HepG2 (cell line): Measurements from ENCODE around the gene STRN3. TPM values are rescaled to one million over a fixed set of nuclear protein-coding genes. Genes with fewer than 3 reads are reported as not detected.

ENCODE experiments used
- GMEB1 ChIP-seq: sonication (generic); formaldehyde crosslinking; IDR thresholded peaks from 2 replicates; pipeline ENCODE4 v1.5.1; 2020; ENCODE audit warnings: missing genetic modification reagents, mild to moderate bottlenecking, borderline replicate concordance
- ISX ChIP-seq: sonication (generic); formaldehyde crosslinking; conservative IDR thresholded peaks from 2 replicates; pipeline ENCODE4 v1.5.0; 2020; ENCODE audit warnings: missing genetic modification reagents
- KDM5B ChIP-seq: sonication (generic); formaldehyde crosslinking; IDR thresholded peaks from 2 replicates; pipeline ENCODE4 v1.4.0; 2020; ENCODE audit warnings: missing genetic modification reagents, mild to moderate bottlenecking, borderline replicate concordance
- MAFK ChIP-seq, 2 experiments: IDR thresholded peaks in 1 of 2; conservative IDR thresholded peaks in 1 of 2; 2 replicates each; pipeline ENCODE4 v1.6.1; 2011; ENCODE audit warnings: improper control_type of control experiment in 2 of 2, low read length in 2 of 2
- MLX ChIP-seq: IDR thresholded peaks from 2 replicates; pipeline ENCODE4 v1.6.1; 2016
- MTF1 ChIP-seq: sonication (generic); formaldehyde crosslinking; IDR thresholded peaks from 2 replicates; pipeline ENCODE4 v1.5.0; 2020; ENCODE audit warnings: missing genetic modification reagents
- NR0B2 ChIP-seq: sonication (generic); formaldehyde crosslinking; IDR thresholded peaks from 2 replicates; pipeline ENCODE4 v1.4.0; 2020; ENCODE audit warnings: mild to moderate bottlenecking, missing genetic modification reagents
- PREB ChIP-seq: sonication (generic); formaldehyde crosslinking; IDR thresholded peaks from 2 replicates; pipeline ENCODE4 v1.4.0; 2020; ENCODE audit warnings: missing genetic modification reagents
- PRMT3 ChIP-seq: sonication (generic); formaldehyde crosslinking; IDR thresholded peaks from 2 replicates; pipeline ENCODE4 v1.8.1; 2022; ENCODE audit warnings: low read depth, mild to moderate bottlenecking, moderate library complexity, missing genetic modification reagents, borderline replicate concordance
- PTBP1 ChIP-seq: fragments of 200-400 bp; formaldehyde crosslinking; IDR thresholded peaks from 2 replicates; pipeline ENCODE4 v1.6.1; 2018; ENCODE audit warnings: low read length, low read depth; ENCODE audit not compliant: poor library complexity, severe bottlenecking
- RCOR2 ChIP-seq: IDR thresholded peaks from 2 replicates; pipeline ENCODE4 v1.6.1; 2016; ENCODE audit warnings: missing biosample characterization, missing genetic modification reagents
- REXO4 ChIP-seq: sonication (generic); formaldehyde crosslinking; IDR thresholded peaks from 2 replicates; pipeline ENCODE4 v1.8.0; 2022; ENCODE audit warnings: missing genetic modification reagents, mild to moderate bottlenecking, borderline replicate concordance
- TMF1 ChIP-seq: sonication (generic); formaldehyde crosslinking; IDR thresholded peaks from 2 replicates; pipeline ENCODE4 v1.8.1; 2022; ENCODE audit warnings: low read depth, missing genetic modification reagents
- YEATS2 ChIP-seq: sonication (generic); formaldehyde crosslinking; IDR thresholded peaks from 2 replicates; pipeline ENCODE4 v1.4.0; 2020; ENCODE audit warnings: missing genetic modification reagents, borderline replicate concordance
- ZBED4 ChIP-seq: sonication (generic); formaldehyde crosslinking; IDR thresholded peaks from 2 replicates; pipeline ENCODE4 v1.4.0; 2020; ENCODE audit warnings: missing genetic modification reagents, borderline replicate concordance
- ZBTB38 ChIP-seq: sonication (generic); formaldehyde crosslinking; IDR thresholded peaks from 2 replicates; pipeline ENCODE4 v1.5.1; 2020; ENCODE audit warnings: mild to moderate bottlenecking, missing genetic modification reagents
- ZKSCAN1 ChIP-seq: fragments of 150-350 bp; IDR thresholded peaks from 2 replicates; pipeline ENCODE4 v1.6.1; 2014; ENCODE audit warnings: low read length
- ZNF205 ChIP-seq: IDR thresholded peaks from 2 replicates; pipeline ENCODE4 v1.6.1; 2018; ENCODE audit warnings: missing biosample characterization, missing genetic modification reagents
- ZNF567 ChIP-seq: sonication (generic); formaldehyde crosslinking; IDR thresholded peaks from 2 replicates; pipeline ENCODE4 v1.8.1; 2023; ENCODE audit warnings: mild to moderate bottlenecking, missing genetic modification reagents, borderline replicate concordance
- polyA plus RNA-seq, 8 experiments: library from polyadenylated mRNA; depleted of rRNA in 3 of 8; stranded (reverse) in 7 of 8; unstranded in 1 of 8; fragments of >200 nt; fragmentation: Illumina TruSeq in 4 of 8; extraction: Trizol in 4 of 8; gene quantifications; 2 replicates each; pipeline versions ENCODE4 v1.2.1 to v1.2.3, GENCODE V29; 2011 to 2016; ENCODE audit warnings: low read depth in 4 of 8, missing spikeins in 1 of 8, mixed read lengths in 1 of 8; ENCODE audit not compliant: insufficient read depth in 1 of 8
- total RNA-seq, 5 experiments: library from RNA; depleted of rRNA; stranded (reverse); fragments of >200 nt; fragmentation: Illumina TruSeq; extraction: Trizol; gene quantifications; 2 replicates each; pipeline ENCODE4 v1.2.3, GENCODE V29; 2016; ENCODE audit warnings: low read depth in 1 of 5

The STRN3 gene
- total and polyA plus RNA-seq, 2 of the 13 experiments (the other 11 are each of a cell fraction or from before 2014, with no cell fraction given): 49.4 to 123 TPM

GRCh38 chr14:30874120-30874998 is 151.8 kb downstream of the STRN3 start, which contains the start of gene COCH (continued):
- 0 out of 2 replicates have a peak, but pooled peaks have one; percentile 1 for TF ChIP-seq ZNF205
- TF ChIP-seq KDM5B (CRISPR knock-in tag): peak; percentile 96
- TF ChIP-seq ZNF567: peak; percentile 98; the same call in 1 of the 2 replicates
- no peak for TF ChIP-seq ZBED4
- no peak for TF ChIP-seq MLX (CRISPR knock-in tag)
- TF ChIP-seq GMEB1 (CRISPR knock-in tag): peak; percentile 12; the same call in 1 of the 2 replicates
- TF ChIP-seq YEATS2 (CRISPR knock-in tag): peak; percentile 64; the same call in 1 of the 2 replicates
- no peak for TF ChIP-seq PTBP1
- no peak; the same call in 1 of the 2 replicates for TF ChIP-seq ZBTB38 (CRISPR knock-in tag)
- peak; percentile 96; the same call in 1 of the 2 replicates for TF ChIP-seq REXO4
- peak; percentile 99 for TF ChIP-seq TMF1 (CRISPR knock-in tag)
- TF ChIP-seq PREB (CRISPR knock-in tag): peak; percentile 92
- TF ChIP-seq MTF1 (CRISPR knock-in tag): peak; percentile 97
- TF ChIP-seq RCOR2 (CRISPR knock-in tag): no peak
- no peak; the same call in none of the 2 replicates for TF ChIP-seq ISX (CRISPR knock-in tag)
- 0 out of 2 replicates have a peak, but pooled peaks have one; percentile 53 for TF ChIP-seq PRMT3 (CRISPR knock-in tag)
- TF ChIP-seq MAFK (conservative IDR thresholded peaks at IDR 0.05 in 1 of 2, IDR thresholded peaks at IDR 0.05 in 1 of 2; ENCODE audit: low read length in 2 of 2): no peak
- TF ChIP-seq ZKSCAN1: no peak
- TF ChIP-seq NR0B2 (CRISPR knock-in tag): peak; percentile 58
